ENCODE measurements around the gene CDC42EP2.

CDC42EP2 gene

GRCh38 chr11:65298131-65298535, 16.5 kb upstream of the CDC42EP2 start:
- no peak for DNase-seq (ENCODE audit: low read depth)

- DNase-seq (ENCODE audit: low read depth): no peak
Observed at GRCh38 chr11:65298655-65299179, 15.9 kb upstream of the CDC42EP2 start.

- no peak for DNase-seq (ENCODE audit: low read depth)
Observed at GRCh38 chr11:65300621-65301275, 13.9 kb upstream of the CDC42EP2 start.

GRCh38 chr11:65301491-65302329, 13.0 kb upstream of the CDC42EP2 start:
- DNase-seq (ENCODE audit: low read depth): no peak

- DNase-seq (ENCODE audit: low read depth): no peak
Observed at GRCh38 chr11:65303555-65303954, 11.1 kb upstream of the CDC42EP2 start.

- no peak for DNase-seq (ENCODE audit: low read depth)
Observed at GRCh38 chr11:65304110-65304509, 10.6 kb upstream of the CDC42EP2 start.

- no peak for DNase-seq (ENCODE audit: low read depth)
Observed at GRCh38 chr11:65304613-65305012, 10.1 kb upstream of the CDC42EP2 start.

GRCh38 chr11:65305501-65306268, 9.0 kb upstream of the CDC42EP2 start:
- DNase-seq (ENCODE audit: low read depth): no peak

- DNase-seq (ENCODE audit: low read depth): no peak
Observed at GRCh38 chr11:65307298-65308229, 7.1 kb upstream of the CDC42EP2 start.

GRCh38 chr11:65308281-65308891, 6.3 kb upstream of the CDC42EP2 start:
- DNase-seq (ENCODE audit: low read depth): no peak

- DNase-seq (ENCODE audit: low read depth): no peak
Observed at GRCh38 chr11:65309006-65309405, 5.7 kb upstream of the CDC42EP2 start.

- DNase-seq (ENCODE audit: low read depth): no peak
Observed at GRCh38 chr11:65310215-65310614, 4.5 kb upstream of the CDC42EP2 start.

GRCh38 chr11:65310736-65311135, 3.9 kb upstream of the CDC42EP2 start:
- no peak for DNase-seq (ENCODE audit: low read depth)

- no peak for DNase-seq (ENCODE audit: low read depth)
Observed at GRCh38 chr11:65311170-65311678, 3.4 kb upstream of the CDC42EP2 start.

GRCh38 chr11:65315204-65315865, 669 bp downstream of the CDC42EP2 start:
- peak; percentile 81 for DNase-seq (ENCODE audit: low read depth)

- DNase-seq (ENCODE audit: low read depth): no peak
Observed at GRCh38 chr11:65315866-65316226, 1.2 kb downstream of the CDC42EP2 start.

GRCh38 chr11:65316227-65317024, 1.8 kb downstream of the CDC42EP2 start:
- DNase-seq (ENCODE audit: low read depth): no peak

GRCh38 chr11:65317025-65317786, 2.5 kb downstream of the CDC42EP2 start:
- no peak for DNase-seq (ENCODE audit: low read depth)

All from activated T-cell treated with anti-CD3 and anti-CD28 coated beads for 48 hours (primary cell).